Osteoblast (primary cell): Measurements from ENCODE around the gene RRM2. TPM values are rescaled to one million over a fixed set of nuclear protein-coding genes. Genes with fewer than 3 reads are reported as not detected.

ENCODE experiments used
- DNase-seq: peaks from one replicate; pipeline ENCODE4 v3.0.0; 2011; ENCODE audit warnings: low spot score, mixed read lengths; ENCODE audit not compliant: insufficient read length; ENCODE audit errors: missing footprints
- H2AFZ ChIP-seq: 2 replicates; pipeline ENCODE4 v1.6.0; 2011; ENCODE audit warnings: mild to moderate bottlenecking, low read length
- H3K27ac ChIP-seq: 2 replicates; pipeline ENCODE4 v1.5.1; 2011; ENCODE audit warnings: mild to moderate bottlenecking, low read depth, low read length, moderate library complexity
- H3K27me3 ChIP-seq: 2 replicates; pipeline ENCODE4 v1.6.0; 2012; ENCODE audit warnings: mild to moderate bottlenecking, control low read depth, inconsistent platforms, low read length, moderate library complexity; ENCODE audit not compliant: insufficient read depth
- H3K36me3 ChIP-seq: 2 replicates; pipeline ENCODE4 v1.5.1; 2011; ENCODE audit warnings: mild to moderate bottlenecking, low read length, control low read depth, moderate library complexity; ENCODE audit not compliant: insufficient read depth
- H3K4me1 ChIP-seq: 2 replicates; pipeline ENCODE4 v1.5.1; 2011; ENCODE audit warnings: mild to moderate bottlenecking, low read length, control low read depth, moderate library complexity; ENCODE audit not compliant: insufficient read depth
- H3K4me2 ChIP-seq: 2 replicates; pipeline ENCODE4 v1.6.0; 2011; ENCODE audit warnings: mild to moderate bottlenecking, low read length; ENCODE audit not compliant: insufficient read depth
- H3K4me3 ChIP-seq: fragments of 200-600 bp; sonication (generic); 3 replicates; pipeline ENCODE4 v1.5.1; 2012; ENCODE audit warnings: mild to moderate bottlenecking, low read length, inconsistent platforms; ENCODE audit not compliant: insufficient read depth
- H3K79me2 ChIP-seq: 2 replicates; pipeline ENCODE4 v1.6.0; 2012; ENCODE audit warnings: mild to moderate bottlenecking, low read length, control low read depth, inconsistent platforms; ENCODE audit not compliant: insufficient read depth
- H3K9me3 ChIP-seq: 2 replicates; pipeline ENCODE4 v1.5.1; 2011; ENCODE audit warnings: low read depth, low read length, control low read depth
- H4K20me1 ChIP-seq: 2 replicates; pipeline ENCODE4 v1.6.0; 2012; ENCODE audit warnings: mild to moderate bottlenecking, low read length, control low read depth; ENCODE audit not compliant: insufficient read depth
- CTCF ChIP-seq: IDR thresholded peaks from 2 replicates; pipeline ENCODE4 v1.5.1; 2011; ENCODE audit warnings: mild to moderate bottlenecking, low read depth, low read length, moderate library complexity; ENCODE audit errors: extremely low read depth
- total RNA-seq: library from RNA; depleted of rRNA; stranded (reverse); fragments of >200 nt; gene quantifications from 2 replicates; pipeline ENCODE4 v1.2.3, GENCODE V29; 2012

RRM2 gene
- total RNA-seq, 1 donor, result 4.3 TPM

DNA sequence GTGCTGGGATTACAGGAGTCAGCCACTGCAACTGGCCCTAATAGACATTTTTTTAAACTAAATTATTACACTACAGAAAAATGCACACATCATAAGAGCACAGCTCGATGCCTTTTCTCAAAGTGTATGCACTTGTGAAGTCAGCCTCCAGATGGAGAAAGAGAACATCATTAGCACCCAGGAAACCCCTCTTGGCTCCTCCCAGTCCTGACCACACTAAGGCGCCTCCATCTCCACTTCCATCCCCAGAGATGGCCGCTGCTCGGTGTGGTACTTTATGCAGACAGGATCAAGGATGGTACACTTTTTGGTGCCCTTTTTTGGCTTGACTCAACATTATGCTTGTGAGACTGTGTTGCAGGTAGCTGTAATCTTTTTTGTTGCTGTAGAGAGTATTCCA is 34.8 kb downstream of the RRM2 start:
- Histone ChIP-seq H3K4me1 (peaks cover 4% of the 10 kb centered on the region), H3K79me2 (no peaks in the 10 kb centered on the region), H3K9me3 (no peaks in the 10 kb centered on the region), H3K27me3 (no peaks in the 10 kb centered on the region), H3K4me2 (no peak overlapping the region), H3K27ac (no peak overlapping the region), H3K4me3 (no peak overlapping the region), H3K36me3 (no peaks in the 10 kb centered on the region), H4K20me1 (no peaks in the 10 kb centered on the region), H2AFZ (no peak overlapping the region)
- peak; percentile 58 for DNase-seq
- TF ChIP-seq CTCF, result no peak

- no peaks in the 10 kb centered on the region for H3K9me3 ChIP-seq
- no peaks in the 10 kb centered on the region for H3K27me3 ChIP-seq
- DNase-seq, result no peak
- peaks cover 9% of the 10 kb centered on the region for H3K4me1 ChIP-seq
- no peak overlapping the region for H3K27ac ChIP-seq
- no peaks in the 10 kb centered on the region for H4K20me1 ChIP-seq
- H3K79me2 ChIP-seq, result no peaks in the 10 kb centered on the region
- TF ChIP-seq CTCF, result no peak
- no peak overlapping the region for H2AFZ ChIP-seq
- no peak overlapping the region for H3K4me3 ChIP-seq
- H3K36me3 ChIP-seq, result no peaks in the 10 kb centered on the region
- no peak overlapping the region for H3K4me2 ChIP-seq
Observed at GRCh38 chr2:10158681-10159080, 36.1 kb downstream of the RRM2 start.

DNA sequence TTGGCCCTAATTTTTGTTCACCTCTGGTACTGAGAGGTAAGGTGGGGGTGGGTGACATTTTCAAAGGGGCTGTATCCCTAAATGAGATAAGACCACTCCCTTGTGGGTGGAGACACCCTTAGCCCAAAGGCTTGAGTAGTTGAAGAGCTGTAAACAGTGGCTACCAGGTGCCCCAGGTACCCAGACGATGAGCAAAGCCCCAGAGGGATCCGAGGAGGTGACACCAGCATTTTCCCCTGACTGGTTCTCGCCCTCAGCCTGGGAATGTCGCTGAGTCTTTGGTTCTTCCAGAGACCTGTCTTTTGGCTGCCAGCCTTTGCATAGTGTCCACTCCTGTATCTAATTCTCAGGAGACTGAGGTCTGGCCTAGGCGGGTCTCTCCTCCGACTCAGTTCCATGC is 36.5 kb downstream of the RRM2 start:
- Histone ChIP-seq H2AFZ (no peak overlapping the region), H3K79me2 (no peaks in the 10 kb centered on the region), H3K27ac (no peak overlapping the region)

DNA sequence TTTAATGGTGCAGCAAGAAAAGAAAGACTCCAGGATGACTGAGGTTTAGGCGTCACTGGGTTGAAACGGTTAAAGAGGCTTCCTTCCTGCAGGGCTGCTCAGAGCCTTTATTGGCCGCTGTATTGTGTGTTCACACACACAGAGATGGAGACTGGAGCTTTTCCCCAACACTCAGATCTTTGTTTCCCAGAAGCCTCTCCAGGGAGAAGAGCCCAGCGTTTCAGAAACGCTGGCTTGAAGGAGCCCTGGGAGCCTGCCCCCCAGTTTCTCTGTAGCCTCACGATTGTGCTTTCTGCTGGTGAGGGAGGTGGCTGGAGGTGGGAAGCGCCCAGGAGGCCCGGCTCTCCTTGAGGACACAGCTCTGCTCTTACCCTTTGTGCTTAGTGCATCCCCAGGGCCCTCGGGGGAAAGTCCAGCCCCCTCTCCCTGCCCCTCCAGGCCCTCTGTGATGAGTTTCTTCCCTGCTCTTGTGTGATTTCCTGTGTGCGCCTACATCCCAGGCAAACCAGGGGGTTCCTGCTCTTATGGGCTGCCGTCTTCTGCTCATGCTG is 37.1 kb downstream of the RRM2 start:
- Histone ChIP-seq H4K20me1 (no peaks in the 10 kb centered on the region), H3K36me3 (no peaks in the 10 kb centered on the region), H3K4me3 (no peak overlapping the region), H3K9me3 (no peaks in the 10 kb centered on the region), H3K27ac (no peak overlapping the region), H3K4me2 (no peak overlapping the region), H3K4me1 (peaks cover 9% of the 10 kb centered on the region), H2AFZ (peak overlapping the region; percentile 43), H3K27me3 (no peaks in the 10 kb centered on the region), H3K79me2 (no peaks in the 10 kb centered on the region)
- no peak for TF ChIP-seq CTCF
- DNase-seq, result no peak

More for the DNA sequence above, 36.5 kb downstream of the RRM2 start:
- no peaks in the 10 kb centered on the region for H4K20me1 ChIP-seq
- no peak for TF ChIP-seq CTCF
- H3K27me3 ChIP-seq, result no peaks in the 10 kb centered on the region
- H3K4me1 ChIP-seq, result peaks cover 9% of the 10 kb centered on the region
- no peak for DNase-seq
- no peak overlapping the region for H3K4me2 ChIP-seq
- no peaks in the 10 kb centered on the region for H3K36me3 ChIP-seq
- no peak overlapping the region for H3K4me3 ChIP-seq
- no peaks in the 10 kb centered on the region for H3K9me3 ChIP-seq
